HL-60/S4 treated with retinoic acid at 250 ng/mL for 4 days and 3 days (cell line): Measurements from ENCODE around the gene MRPL18.
"Not testable (repeated sequence)": the region's sequence is repeated elsewhere in the genome, so short reads cannot be mapped to it uniquely, and the experiment has no call there.

Experiments used
- in situ Hi-C: fragments of 300-500 bp; cut with MboI; formaldehyde crosslinking; loops from 2 replicates; pipeline ENCODE4 v1.7.0; 2022; ENCODE audit warnings: low sequenced_read_pairs

MRPL18 gene

DNA sequence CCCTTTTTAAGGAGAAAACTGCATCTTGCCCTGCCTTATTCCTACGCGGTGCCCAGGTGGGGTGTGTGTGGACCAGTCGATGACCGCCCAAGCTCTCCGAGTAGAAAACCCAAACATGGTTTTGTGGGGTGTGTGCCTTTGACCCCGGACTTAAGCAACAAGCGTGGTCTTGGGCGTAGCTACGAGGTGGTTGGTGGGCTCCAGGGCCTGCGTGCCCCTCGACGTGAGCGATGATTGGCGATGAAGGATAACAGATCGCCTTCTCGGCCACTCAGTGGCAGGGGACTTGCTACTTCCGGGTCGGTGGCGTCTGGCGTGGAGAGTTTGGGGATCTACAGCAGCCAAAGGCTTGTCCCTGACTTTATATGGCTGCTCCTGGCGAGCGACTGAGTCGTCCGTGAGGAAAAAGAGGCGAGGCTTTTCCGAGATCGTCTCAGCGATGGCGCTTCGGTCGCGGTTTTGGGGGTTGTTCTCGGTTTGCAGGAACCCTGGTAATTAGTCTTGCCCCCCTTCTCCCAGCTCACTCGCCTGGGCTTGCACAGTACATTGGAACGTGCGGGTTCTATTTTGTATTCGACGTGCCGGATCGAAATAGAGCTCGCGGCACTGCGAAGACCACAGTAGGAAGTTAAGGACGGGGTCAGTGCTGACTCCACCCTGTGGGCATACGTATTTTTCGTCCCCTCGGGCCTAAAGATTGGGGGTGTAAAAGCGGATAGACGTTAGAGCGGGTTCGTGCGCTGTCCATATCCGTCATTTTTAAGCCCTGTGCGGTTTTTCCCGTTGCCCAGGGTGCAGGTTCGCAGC lies at the start of gene MRPL18:
TSS of gene MRPL18 (plus strand) at position 319 of the 807 bp plus-strand sequence. CDS start at position 440, 121 bp downstream.
- in situ Hi-C loops: no loop called here

DNA sequence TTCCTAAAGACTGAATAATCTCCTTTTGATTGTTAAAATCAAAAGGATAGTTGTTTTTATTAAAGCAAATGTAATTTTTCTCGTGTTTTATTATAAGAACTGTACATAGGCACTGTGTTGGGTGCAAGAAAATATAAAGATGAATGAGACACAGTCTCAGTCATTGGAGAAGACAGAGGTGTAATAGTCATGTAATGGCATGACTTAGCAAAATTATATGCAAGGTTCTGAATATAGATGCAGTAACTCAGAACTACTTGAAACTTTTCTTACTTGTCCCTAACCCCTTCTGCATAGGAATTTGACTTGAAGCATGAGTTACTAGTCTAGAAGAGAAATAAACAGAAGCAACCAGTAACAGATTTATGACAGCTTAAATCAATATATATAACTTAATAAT lies 48.1 kb upstream of the MRPL18 start:
- in situ Hi-C loops: no loop called here

DNA sequence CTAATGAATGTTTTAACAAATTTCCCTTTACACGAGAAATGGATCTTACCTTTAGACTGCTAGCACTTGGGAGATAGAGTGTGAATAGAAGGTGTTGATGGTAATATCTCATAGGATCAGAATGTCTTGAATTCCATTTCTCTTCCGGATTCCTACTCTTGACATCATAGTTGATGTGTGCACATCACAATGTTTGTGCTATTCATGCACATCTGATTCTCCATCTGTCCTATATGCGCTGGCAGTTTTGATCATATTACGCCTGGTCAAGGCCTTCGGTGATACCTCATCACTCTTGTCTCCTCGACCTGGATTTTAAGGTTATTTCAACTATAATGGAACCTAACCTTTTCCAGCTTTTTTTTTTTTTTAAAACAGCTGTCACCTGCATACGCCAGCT lies 45.2 kb upstream of the MRPL18 start:
- in situ Hi-C loops: no loop called here

DNA sequence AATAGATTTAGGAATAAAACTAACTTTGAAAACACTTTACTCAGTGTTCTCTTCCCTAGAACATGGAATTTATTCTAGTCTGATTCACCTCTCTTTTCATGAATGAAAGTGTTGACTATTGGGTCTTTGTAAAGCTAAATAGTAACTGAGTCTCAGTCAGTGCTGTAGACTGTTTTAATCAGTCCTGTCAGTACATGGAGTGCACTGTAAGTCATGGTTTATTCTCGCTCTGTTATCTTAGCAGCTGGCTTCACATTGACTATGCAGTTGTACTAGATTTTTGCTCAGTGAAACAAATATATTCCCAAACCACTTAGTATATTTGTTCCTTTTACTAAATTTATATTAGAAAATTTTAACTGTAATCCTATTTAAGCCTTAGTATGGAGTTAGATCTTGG lies 43.5 kb upstream of the MRPL18 start:
- in situ Hi-C loops: no loop called here

DNA sequence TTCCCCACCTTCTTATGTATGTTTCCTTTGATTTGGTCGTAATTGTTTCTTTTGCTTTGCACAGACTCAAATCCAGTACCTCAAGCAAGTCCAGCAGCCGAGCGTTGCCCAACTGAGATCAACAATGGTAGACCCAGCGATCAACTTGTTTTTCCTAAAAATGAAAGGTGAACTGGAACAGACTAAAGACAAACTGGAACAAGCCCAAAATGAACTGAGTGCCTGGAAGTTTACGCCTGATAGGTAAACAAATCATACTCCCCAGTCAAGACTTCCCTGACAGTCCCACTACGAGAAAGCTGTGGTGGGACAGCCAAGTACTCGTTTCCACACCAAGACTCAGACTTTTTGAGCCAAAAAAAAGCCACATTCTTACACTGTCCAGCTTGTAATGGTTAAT lies 42.1 kb upstream of the MRPL18 start:
- in situ Hi-C loops: not testable (repeated sequence)

DNA sequence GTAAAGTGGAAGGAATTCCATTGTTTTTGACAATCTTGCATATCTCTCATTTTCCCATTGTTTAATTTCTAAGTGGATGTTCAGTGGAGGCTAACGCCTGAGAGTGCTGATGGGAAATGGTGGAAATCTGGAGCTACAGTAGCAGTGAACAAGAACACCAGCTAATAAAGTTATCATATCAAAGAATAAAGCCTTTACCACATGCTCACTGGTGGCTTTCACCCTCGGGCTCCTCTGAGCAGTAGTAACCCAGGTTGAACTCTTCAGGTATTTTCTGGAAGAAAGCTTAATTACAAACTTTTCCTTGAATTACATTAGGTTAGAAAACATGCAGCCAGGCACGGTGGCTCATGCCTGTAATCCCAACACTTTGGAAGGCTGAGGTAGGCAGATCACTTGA lies 38.8 kb upstream of the MRPL18 start:
- in situ Hi-C loops: no loop called here

DNA sequence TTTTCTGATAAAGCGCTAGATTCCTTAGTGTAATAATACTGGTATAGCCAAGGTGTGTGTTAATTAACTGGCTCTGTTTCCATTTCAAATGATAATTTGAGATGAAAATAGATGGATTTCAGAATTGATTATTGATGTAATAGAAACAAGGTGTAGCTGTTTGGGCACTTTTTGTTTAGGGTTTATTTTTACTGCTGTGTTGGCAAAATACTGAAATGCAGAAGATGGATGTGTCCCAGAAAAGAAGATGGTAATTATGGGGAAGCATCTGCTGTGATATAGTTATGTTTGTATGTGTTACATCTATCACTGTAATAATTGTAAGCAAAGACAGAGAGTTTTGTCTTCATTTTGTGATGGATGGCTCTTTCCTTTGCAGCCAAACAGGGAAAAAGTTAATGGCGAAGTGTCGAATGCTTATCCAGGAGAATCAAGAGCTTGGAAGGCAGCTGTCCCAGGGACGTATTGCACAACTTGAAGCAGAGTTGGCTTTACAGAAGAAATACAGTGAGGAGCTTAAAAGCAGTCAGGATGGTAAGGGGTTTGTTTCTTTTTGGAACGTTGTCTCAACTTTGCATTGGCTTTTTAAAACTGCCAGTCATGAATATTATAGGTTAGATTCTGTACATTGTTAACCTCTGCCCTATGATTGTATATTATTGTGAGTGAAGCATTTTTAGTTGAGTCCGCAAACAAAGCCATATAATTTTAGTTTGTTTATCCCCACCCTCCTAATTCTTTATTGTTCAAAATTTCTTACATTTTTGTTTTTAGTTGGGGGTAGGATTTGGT lies 37.0 kb upstream of the MRPL18 start:
- in situ Hi-C loops: no loop called here

DNA sequence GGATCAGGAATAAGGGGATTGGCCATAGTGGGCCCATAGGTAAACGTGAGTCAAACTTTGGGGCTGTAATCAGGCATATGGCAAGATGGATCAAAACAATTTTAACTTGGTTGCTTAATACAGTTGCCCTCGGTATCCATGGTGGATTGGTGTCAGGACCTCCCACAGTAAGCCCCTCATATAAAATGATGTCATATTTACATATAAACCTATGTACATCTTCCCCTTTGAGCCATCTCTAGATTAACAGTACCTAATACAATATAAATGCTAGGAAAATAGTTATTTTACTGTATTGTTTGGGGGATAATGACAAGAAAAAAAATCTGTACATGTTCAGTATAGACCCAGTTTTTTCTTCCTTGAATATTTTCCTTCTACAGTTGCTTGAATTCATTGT lies 35.9 kb upstream of the MRPL18 start:
- in situ Hi-C loops: no loop called here

DNA sequence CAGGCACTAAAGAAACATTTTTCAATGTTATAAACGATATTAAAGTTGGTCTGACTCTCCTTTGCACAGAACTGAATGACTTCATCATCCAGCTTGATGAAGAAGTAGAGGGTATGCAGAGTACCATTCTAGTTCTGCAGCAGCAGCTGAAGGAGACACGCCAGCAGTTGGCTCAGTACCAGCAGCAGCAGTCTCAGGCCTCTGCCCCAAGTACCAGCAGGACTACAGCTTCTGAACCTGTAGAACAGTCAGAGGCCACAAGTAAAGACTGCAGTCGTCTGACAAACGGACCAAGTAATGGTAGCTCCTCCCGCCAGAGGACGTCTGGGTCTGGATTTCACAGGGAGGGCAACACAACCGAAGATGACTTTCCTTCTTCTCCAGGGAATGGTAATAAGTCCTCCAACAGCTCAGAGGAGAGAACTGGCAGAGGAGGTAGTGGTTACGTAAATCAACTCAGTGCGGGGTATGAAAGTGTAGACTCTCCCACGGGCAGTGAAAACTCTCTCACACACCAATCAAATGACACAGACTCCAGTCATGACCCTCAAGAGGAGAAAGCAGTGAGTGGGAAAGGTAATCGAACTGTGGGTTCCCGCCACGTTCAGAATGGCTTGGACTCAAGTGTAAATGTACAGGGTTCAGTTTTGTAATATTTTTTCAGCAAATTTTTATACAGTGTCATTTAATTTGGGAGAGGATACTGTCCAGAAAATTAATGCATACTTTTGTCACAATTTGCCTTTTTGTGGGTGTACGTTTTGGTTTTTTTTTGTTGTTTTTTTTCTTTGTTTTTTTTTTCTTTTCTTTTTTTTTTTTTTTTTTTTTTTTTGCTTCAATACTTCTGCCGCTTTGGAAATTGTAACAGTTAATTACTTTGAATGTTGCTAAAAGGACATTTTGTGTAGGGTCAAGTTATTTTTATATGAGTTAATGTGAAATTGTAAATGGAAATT lies 35.0 kb upstream of the MRPL18 start:
- in situ Hi-C loops: no loop called here

DNA sequence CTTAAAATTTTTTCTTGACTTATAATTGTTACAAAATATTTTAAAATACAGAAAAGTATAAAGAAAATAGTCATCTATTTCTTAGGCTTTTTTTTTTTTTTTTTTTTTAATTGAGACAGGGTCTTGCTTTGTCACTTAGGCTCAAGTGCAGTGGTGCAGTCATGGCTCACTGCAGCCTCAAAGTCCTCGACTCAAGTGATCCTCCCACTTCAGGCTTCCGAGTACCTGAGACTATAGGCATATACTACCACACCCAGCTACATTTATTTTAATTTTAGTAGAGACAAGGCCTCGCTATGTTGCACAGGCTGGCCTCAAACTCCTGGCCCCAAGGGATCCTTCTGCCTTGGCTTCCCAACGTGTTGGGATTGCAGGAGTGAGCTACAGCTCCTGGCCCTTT lies 33.8 kb upstream of the MRPL18 start:
- in situ Hi-C loops: no loop called here

DNA sequence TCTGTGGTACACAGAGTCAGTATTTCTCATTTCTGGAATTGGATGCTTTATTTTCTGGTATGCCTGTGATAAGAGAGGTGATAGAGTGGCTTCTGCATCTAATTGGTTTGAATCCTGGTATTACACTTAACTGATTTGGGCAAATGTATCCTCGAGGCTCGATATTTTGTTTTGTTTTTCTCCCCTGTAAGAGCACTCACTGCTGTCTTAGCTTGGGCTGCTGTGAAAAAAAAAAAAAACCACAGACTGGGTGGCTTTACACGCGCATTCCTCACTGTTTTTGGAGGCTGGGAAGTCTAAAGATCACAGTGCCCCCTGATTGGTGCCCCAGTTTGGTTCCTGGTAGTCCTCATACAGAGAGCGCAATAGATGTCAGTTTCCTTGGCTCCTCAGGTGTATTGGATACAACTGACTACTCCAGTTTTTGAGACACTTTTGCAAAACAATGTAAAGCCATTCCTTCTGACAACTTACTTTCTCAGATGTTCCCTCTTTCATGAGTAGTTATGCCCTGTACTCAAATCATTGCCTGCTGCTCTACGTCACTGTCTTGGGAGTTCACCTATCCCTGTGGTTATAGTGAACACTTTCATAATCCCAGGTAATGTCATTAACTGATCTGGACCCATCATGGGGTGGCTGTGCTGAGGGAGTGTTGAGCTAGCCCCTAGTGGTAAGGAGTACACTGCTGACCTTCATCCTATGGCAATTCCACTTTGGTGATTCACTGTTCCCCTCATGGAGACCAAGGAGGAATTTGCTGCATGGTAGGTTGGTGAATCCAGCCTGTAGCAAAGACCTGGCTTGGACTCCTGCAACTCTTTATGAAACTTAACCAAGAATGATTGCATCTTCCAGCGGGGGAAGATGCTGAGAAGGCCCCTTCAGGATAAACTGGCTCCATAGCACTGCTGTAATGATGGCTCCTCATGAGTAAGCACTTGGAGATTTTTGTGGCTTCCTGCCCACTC lies 32.0 kb upstream of the MRPL18 start:
- in situ Hi-C loops: no loop called here

DNA sequence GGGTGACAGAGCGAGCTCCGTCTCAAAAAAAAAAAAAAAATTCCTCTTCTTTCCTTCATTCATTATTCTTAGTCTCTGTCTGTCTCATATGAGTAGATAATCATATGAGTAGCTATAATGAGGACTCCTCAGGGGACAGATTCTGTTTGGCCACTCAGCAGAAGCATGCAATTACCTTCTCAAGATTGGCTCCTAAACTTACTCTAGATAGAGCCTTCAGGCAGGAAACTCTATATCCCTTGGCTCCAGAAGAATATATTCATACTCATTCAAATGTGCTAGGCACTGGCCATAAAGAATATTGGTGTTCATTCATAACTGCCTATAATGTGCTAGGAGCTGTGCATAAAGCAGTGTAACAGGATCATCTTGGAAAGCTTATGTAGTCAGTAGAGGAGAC lies 30.6 kb upstream of the MRPL18 start:
- in situ Hi-C loops: no loop called here

DNA sequence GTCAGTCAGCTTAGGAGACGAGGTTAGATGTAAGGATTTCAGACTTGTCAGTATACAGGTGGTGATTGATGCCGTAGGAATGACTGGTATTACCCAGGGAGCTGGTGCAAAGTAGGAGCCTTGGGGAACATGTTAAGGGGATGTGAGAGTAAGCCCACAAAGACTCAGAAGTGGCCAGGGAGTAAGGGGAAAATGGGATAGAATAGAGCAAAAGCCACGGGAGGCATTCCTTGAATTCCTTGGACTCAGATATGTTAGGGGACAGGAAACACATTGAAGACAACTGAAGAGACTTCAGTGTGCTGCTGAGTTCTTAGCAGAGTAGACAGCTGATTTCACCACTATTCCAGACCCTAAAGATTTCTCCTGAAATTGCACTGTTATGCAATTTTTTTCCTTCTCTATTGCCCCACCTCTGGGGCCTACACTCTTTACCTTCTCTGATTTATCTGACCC lies 29.6 kb upstream of the MRPL18 start:
- in situ Hi-C loops: no loop called here

DNA sequence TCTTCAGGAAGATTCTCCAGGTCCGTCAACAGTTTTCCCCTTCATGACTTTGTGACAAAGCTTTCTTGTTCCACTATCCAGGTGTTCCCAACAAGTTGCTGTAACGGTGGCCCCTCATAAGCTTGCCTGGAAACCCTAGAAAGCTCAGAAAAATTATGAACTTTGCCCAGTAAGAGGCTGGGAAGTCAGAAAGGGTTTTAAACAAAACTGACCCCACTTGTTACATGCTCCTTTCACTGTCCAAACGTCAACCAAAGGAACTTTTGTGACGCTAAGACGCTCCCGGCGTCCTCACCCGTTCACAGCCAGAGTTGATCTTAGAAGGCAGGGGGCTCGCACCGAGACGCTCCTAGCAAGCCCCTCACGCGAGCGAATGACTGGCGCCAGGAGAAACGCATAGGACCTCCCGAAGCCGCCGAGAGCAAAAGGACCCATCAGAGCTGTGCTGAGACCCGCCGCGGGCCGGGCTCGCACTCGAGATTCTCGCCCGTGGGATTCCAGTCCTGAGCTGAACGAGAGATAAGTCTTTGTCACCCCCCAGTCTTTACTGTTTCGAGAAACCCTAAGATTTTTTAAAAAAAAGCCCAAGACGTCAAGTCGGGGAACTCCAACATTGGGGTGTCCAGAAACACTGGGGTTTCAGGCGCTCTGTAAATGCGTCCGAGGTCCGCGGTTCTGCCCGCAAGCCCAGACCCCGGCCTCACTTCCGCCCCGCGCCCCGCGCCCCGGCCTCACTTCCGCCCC lies 29.0 kb upstream of the MRPL18 start:
- in situ Hi-C loops: no loop called here

DNA sequence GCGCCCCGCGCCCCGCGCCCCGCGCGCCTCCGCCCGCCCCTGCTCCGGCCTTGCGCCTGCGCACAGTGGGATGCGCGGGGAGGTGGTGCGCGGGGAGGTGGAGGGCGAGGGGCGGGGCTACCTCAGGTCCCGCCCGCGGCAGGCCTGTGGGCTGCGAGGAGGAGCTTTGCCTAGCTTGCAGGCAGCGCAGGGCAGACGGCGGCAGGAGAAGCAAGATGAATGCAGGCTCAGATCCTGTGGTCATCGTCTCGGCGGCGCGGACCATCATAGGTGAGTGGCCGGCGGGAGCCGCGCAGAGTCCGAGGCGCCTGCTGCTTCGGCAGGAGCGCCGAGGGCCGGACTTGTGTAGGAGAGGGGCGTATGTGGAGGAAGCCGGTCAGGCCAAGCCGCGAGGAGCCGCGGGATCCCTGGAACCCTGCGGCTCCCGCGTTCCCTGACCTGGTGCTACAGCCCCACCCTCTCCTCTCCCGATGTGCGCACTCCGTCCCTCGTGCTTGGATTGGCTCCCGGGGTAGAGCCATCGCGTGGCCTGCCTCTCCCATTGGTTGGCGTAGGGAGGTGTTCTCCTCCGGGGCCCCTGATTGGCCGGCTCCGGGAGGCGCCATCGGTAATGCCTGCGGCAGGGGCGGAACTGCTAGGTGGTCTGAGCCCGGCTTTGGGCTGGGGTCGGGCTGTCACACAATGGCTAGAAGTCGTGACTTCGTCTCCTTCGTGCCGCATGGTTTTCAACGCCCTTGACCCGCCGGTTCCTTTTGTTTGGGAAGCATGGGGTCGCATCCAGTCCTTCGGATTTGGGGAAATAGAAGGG lies 28.2 kb upstream of the MRPL18 start, which contains the start of gene ACAT2:
TSS of gene ACAT2 (plus strand) at position 173 of the 808 bp plus-strand sequence. CDS start at position 216, 43 bp downstream.
- in situ Hi-C loops: no loop called here

DNA sequence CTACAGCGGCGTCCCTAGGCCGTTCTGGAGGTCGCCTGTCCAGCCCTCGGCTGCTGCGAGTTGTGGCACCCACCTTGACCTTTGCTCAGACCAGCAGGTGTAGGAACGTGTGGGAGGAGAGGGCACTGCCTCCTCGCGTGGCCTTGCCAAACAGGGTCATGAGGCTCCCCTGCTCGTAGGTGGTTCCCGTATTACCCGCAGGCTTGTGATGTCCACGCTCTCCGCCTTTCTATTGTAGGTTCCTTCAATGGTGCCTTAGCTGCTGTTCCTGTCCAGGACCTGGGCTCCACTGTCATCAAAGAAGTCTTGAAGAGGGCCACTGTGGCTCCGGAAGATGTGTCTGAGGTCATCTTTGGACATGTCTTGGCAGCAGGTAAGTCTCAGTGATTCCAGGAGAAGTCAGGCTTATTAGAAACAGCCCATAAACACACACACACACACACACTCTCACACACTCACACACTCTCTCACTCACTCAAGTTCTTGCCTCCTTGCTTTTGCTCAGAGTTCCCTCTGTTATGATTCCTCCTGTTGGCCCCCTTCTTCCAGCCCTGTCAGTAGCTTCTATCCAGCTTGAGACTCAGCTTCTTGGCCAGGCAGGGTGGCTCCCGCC lies 27.5 kb upstream of the MRPL18 start:
- in situ Hi-C loops: no loop called here

DNA sequence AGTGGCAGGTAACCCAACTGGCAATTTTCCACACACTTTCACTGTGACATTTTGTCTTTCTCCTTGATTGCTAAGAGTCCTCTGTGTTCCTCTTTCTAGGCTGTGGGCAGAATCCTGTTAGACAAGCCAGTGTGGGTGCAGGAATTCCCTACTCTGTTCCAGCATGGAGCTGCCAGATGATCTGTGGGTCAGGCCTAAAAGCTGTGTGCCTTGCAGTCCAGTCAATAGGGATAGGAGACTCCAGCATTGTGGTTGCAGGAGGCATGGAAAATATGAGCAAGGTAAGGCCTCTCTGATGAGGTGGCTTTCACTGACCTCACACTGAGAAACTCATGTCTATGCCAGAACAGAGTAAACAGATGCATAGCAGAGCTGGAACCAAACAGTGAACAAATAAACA lies 23.4 kb upstream of the MRPL18 start:
- in situ Hi-C loops: no loop called here

DNA sequence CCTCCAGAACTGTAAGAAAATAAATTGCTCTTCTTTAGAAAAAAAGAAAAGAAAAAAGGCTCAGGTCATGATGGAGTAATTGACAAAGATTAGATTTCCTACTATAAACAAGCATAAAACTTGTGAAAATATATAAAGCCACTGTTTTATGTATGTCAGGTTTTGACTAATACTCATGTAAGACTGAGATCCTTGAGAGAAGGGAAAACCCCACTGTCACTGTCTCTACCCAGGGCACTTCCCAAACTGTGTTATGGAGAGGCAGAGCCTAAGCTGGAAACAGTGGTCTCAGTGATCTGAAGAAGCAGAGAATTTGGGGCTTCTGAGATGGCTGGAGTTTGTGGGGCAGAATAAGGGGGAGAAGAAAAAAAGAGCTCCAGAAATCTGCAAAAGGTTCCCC lies 20.8 kb upstream of the MRPL18 start:
- in situ Hi-C loops: no loop called here
